ENCODE results near the gene KANSL3.

DNA sequence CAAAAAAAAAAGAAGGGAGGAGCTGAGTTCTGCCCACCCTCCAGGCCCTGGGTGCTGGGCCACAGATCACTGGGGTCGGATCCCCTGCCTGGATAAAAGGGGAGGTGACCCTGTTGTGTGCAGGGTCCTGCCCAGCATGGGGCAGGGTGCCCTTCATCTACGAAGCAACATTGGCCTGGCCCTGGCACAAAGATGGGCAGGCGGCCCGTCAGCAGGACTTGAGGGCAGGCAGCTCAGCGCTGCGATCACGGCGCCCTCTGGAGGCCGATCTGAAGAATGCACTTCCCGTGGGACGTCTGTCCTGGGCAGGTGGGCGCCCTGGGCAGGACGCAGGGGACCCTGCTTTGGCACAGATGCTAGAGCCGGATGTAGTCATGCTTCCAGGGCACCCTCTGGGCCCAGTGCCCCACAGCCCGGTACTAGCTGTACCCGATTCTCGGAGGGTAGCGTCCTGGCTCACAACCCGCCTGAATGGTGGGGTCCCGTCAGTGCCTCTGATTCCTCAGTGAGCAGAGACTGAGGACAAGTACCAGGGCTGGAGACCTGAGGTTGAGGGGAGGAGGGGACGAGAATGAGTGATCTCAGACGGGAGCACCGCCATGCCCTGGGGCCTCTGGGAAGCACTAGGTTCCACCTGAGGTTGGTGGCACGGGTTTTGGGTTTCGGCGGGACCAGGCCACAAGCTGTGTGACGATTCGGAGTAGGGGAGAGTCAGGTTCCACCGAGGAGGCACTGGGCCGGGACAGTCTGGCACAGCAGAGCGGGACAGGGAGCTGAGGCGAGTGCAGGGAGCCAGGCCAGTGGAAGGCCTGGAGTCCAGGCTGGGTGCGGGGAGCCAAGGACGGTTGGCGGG is 83.6 kb downstream of the KANSL3 start:
- no peak for TF ChIP-seq GATA2 (IDR thresholded peaks at IDR 0.05; ENCODE audit: low read depth, low read length)
- no peak for TF ChIP-seq GATA3 (IDR thresholded peaks at IDR 0.05; ENCODE audit: low read depth, low read length)
